Measurements from ENCODE around the gene RNU1-4. TPM values are rescaled to one million over a fixed set of nuclear protein-coding genes. Genes with fewer than 3 reads are reported as not detected.
"Not testable (repeated sequence)": the region's sequence is repeated elsewhere in the genome, so short reads cannot be mapped to it uniquely, and the experiment has no call there.

The RNU1-4 gene
- 1,000 to 10,000 TPM; 1,570 to 1,691 TPM for total RNA-seq

GRCh38 chr1:16740047-16740964, at the start of gene RNU1-4:
TSS of gene RNU1-4 (plus strand) at chr1:16740516.
- H3K27ac Mint-ChIP-seq; H3K27me3 Mint-ChIP-seq; H3K4me1 Mint-ChIP-seq; POLR2A ChIA-PET; DNase-seq; CTCF ChIA-PET; H3K4me3 Mint-ChIP-seq; H3K36me3 Mint-ChIP-seq (ENCODE audit: low read depth); H3K9me3 Mint-ChIP-seq: not testable (repeated sequence)

DNA sequence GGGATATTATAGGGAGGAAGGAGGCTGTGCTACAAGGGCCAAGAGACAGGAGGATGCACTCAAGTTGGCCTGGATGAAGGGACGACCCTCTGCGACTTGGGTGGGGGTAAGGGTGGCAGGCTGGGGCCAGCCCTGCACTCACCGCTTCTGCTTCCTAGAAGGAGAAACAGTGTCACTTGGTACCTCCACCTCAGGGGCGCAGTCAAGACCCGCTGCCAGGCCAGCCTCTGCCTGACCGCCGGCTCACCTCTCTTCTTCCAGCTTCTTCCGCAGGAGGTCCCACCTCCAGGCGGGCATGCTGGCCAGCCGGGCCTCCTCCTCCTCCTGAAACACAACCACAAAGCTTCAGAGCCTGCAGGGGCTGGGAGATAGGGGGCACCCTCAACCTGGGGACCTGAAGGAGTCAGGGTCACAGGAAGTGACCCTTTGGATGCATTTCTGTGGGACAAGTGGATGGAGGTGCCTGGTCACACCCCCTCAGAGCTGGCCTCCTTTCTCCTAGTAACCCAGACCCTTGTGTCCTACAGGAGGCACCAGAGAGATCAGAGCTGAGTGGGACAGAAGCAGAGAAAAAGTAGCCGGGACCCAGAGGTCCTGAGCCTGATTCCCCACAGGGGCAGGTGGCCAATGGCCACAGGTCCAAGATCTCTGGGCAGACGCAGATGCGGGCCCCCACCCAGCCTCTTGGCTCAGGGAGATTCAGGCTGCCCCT, 49.2 kb upstream of the RNU1-4 start:
- H3K4me3 Mint-ChIP-seq; DNase-seq; H3K27ac Mint-ChIP-seq; H3K4me1 Mint-ChIP-seq; H3K9me3 Mint-ChIP-seq; POLR2A ChIA-PET; H3K36me3 Mint-ChIP-seq (ENCODE audit: low read depth); H3K27me3 Mint-ChIP-seq: not testable (repeated sequence)
- CTCF ChIA-PET = interaction anchor here (0.7 kb wide), 1 partner anchor 70 kb away, joined by 3 read pairs; no protein-coding TSS in a partner anchor

GRCh38 chr1:16692283-16692682, 48.0 kb upstream of the RNU1-4 start:
- CTCF ChIA-PET; POLR2A ChIA-PET; H3K4me1 Mint-ChIP-seq; DNase-seq; H3K4me3 Mint-ChIP-seq; H3K27ac Mint-ChIP-seq; H3K9me3 Mint-ChIP-seq; H3K27me3 Mint-ChIP-seq; H3K36me3 Mint-ChIP-seq (ENCODE audit: low read depth): not testable (repeated sequence)

GRCh38 chr1:16692717-16693448, 47.4 kb upstream of the RNU1-4 start:
- H3K27me3 Mint-ChIP-seq; H3K36me3 Mint-ChIP-seq (ENCODE audit: low read depth); POLR2A ChIA-PET; H3K4me1 Mint-ChIP-seq; H3K4me3 Mint-ChIP-seq; H3K27ac Mint-ChIP-seq; H3K9me3 Mint-ChIP-seq; DNase-seq: not testable (repeated sequence)
- CTCF ChIA-PET = interaction anchor here (1.2 kb wide), 1 partner anchor 15 kb away, joined by 3 read pairs; no protein-coding TSS in a partner anchor

DNA sequence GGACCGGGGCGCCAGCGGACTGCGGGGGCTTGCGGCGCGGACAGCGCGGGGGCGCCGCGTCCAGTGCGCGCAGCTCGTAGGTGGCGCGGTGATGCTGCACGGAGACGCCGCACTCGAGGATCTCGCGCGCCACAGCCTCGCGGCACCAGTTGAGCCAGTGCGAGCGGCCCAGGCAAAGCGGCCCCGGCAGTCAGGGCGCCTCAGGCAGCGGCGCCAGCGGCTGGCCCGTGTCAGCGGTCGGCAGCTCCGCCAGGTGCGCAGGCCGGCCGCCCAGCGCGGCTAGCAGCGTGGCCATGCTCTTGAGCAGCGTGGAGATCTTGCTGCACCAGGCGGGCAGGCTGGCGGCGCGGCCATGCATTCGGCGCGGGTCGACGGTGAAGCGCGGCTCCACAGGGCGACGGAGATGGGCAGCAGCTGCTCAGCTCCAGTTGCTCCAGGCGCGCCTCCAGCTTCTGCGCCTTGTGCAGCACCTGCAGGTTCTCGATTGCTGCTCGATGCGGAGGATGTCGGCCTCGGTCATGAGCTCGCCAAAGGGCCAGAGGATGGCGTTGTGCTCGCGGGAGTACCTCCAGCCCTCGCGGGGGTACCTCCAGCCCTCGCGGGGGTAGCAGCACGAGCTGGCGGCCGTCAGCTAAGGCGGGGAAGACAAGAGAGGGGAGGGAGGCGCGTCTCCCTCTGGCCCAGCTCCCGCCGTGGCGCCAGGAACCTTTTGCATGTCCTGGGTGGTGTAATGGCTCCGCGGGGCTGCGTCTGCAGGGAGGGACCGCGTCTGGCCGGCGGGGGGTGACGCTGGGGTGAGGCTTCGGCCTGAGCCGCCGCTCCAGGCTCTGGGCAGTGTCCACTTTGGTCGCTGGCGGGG, 46.6 kb upstream of the RNU1-4 start:
- H3K27ac Mint-ChIP-seq; H3K27me3 Mint-ChIP-seq; DNase-seq; H3K36me3 Mint-ChIP-seq (ENCODE audit: low read depth); H3K4me3 Mint-ChIP-seq; H3K4me1 Mint-ChIP-seq; H3K9me3 Mint-ChIP-seq: not testable (repeated sequence)
- ChIA-PET POLR2A (interaction anchor here (1.0 to 1.1 kb wide), 2 partner anchors 11 to 33 kb away, joined by 3 to 4 read pairs; no protein-coding TSS in a partner anchor), CTCF (interaction anchor here (0.6 to 1.2 kb wide), 3 partner anchors 8 to 71 kb away, joined by 3 to 4 read pairs (median 3); no protein-coding TSS in a partner anchor)

GRCh38 chr1:16694308-16694702, 46.0 kb upstream of the RNU1-4 start:
- not testable (repeated sequence) for H3K4me1 Mint-ChIP-seq; H3K4me3 Mint-ChIP-seq; H3K27ac Mint-ChIP-seq; DNase-seq; H3K36me3 Mint-ChIP-seq (ENCODE audit: low read depth); H3K27me3 Mint-ChIP-seq; H3K9me3 Mint-ChIP-seq
- CTCF ChIA-PET = interaction anchor here (0.6 to 1.0 kb wide), 2 partner anchors 9 to 72 kb away, joined by 3 to 4 read pairs; no protein-coding TSS in a partner anchor
- POLR2A ChIA-PET = interaction anchor here (1.0 to 1.1 kb wide), 2 partner anchors 11 to 33 kb away, joined by 3 to 4 read pairs; no protein-coding TSS in a partner anchor

- H3K36me3 Mint-ChIP-seq (ENCODE audit: low read depth); H3K27me3 Mint-ChIP-seq; H3K4me3 Mint-ChIP-seq; POLR2A ChIA-PET; DNase-seq; H3K27ac Mint-ChIP-seq; H3K4me1 Mint-ChIP-seq; H3K9me3 Mint-ChIP-seq: not testable (repeated sequence)
- CTCF ChIA-PET = interaction anchor here (1.2 kb wide), 1 partner anchor 12 kb away, joined by 4 read pairs; no protein-coding TSS in a partner anchor
These were observed 43.7 kb upstream of the RNU1-4 start for GRCh38 chr1:16696507-16697150.

GRCh38 chr1:16697152-16697551, 43.2 kb upstream of the RNU1-4 start:
- POLR2A ChIA-PET = not testable (repeated sequence)

DNA sequence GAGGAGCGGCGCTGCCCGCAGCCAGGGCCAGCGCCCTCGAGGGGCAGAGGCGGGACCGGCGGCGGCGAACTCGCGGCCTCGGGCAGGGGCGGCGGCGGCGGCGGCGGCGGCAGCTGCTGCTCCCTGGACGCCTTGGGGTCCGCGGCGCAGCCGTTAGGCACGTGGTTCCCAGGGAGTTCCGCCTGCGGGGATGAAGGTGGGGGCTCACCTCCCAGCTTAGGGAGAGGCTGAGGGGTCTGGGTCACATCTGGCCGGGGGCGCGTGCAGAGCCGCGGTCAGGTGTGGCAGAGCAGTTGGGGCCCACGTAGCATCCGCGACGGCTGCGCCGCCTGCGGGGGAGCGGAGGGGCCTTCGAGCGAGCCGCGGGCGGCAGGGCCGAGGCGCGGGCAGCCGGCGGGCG, 40.9 kb upstream of the RNU1-4 start:
- CTCF ChIA-PET = interaction anchor here (0.9 to 1.3 kb wide), 4 partner anchors 10 to 58 kb away, joined by 3 to 4 read pairs (median 3); no protein-coding TSS in a partner anchor
- H3K27ac Mint-ChIP-seq; H3K36me3 Mint-ChIP-seq (ENCODE audit: low read depth); H3K4me1 Mint-ChIP-seq; H3K9me3 Mint-ChIP-seq; DNase-seq; H3K4me3 Mint-ChIP-seq: not testable (repeated sequence)
- POLR2A ChIA-PET = interaction anchor here (1.2 to 1.3 kb wide), 2 partner anchors 8 to 10 kb away, joined by 3 read pairs; no protein-coding TSS in a partner anchor
- peaks cover 12% of the 10 kb centered on the region for H3K27me3 Mint-ChIP-seq

More at GRCh38 chr1:16697152-16697551, 43.2 kb upstream of the RNU1-4 start:
- DNase-seq; H3K36me3 Mint-ChIP-seq (ENCODE audit: low read depth); H3K4me3 Mint-ChIP-seq; H3K27me3 Mint-ChIP-seq; H3K9me3 Mint-ChIP-seq; H3K27ac Mint-ChIP-seq; H3K4me1 Mint-ChIP-seq: not testable (repeated sequence)
- CTCF ChIA-PET = interaction anchor here (1.2 kb wide), 1 partner anchor 12 kb away, joined by 4 read pairs; no protein-coding TSS in a partner anchor

- H3K4me1 Mint-ChIP-seq; H3K9me3 Mint-ChIP-seq; H3K36me3 Mint-ChIP-seq (ENCODE audit: low read depth); H3K27me3 Mint-ChIP-seq; H3K27ac Mint-ChIP-seq; H3K4me3 Mint-ChIP-seq; DNase-seq: not testable (repeated sequence)
- ChIA-PET POLR2A (interaction anchor here (1.3 to 1.7 kb wide), 2 partner anchors 11 to 204 kb away, joined by 3 to 4 read pairs; no protein-coding TSS in a partner anchor), CTCF (interaction anchor here (0.9 to 1.3 kb wide), 4 partner anchors 9 to 79 kb away, joined by 3 to 4 read pairs (median 4); no protein-coding TSS in a partner anchor)
These were observed 40.0 kb upstream of the RNU1-4 start for GRCh38 chr1:16700138-16700895.

GRCh38 chr1:16701189-16701588, 39.1 kb upstream of the RNU1-4 start:
- H3K36me3 Mint-ChIP-seq (ENCODE audit: low read depth); H3K27me3 Mint-ChIP-seq; H3K27ac Mint-ChIP-seq; DNase-seq; H3K4me1 Mint-ChIP-seq; H3K9me3 Mint-ChIP-seq; H3K4me3 Mint-ChIP-seq: not testable (repeated sequence)
- ChIA-PET POLR2A (interaction anchor here (1.7 kb wide), 1 partner anchor 204 kb away, joined by 4 read pairs; no protein-coding TSS in a partner anchor), CTCF (interaction anchor here (1.0 to 1.6 kb wide), 2 partner anchors 14 to 80 kb away, joined by 4 to 6 read pairs; no protein-coding TSS in a partner anchor)

All from activated CD4-positive, alpha-beta memory T cell treated with anti-CD3 and anti-CD28 coated beads, Interleukin-2, amount 10 ng/mL, durations not matched to agents 7 days and 5 days (primary cell).